SH-SY5Y (cell line): ENCODE measurements around the gene SLC16A9.

ENCODE experiments used
- GATA2 ChIP-seq: IDR thresholded peaks from 2 replicates; pipeline ENCODE4 v1.6.1; 2011; ENCODE audit warnings: mild to moderate bottlenecking, low read depth, low read length
- GATA3 ChIP-seq: IDR thresholded peaks from 2 replicates; pipeline ENCODE4 v1.6.1; 2011; ENCODE audit warnings: low read depth, mild to moderate bottlenecking, low read length, moderate library complexity

Gene SLC16A9

DNA sequence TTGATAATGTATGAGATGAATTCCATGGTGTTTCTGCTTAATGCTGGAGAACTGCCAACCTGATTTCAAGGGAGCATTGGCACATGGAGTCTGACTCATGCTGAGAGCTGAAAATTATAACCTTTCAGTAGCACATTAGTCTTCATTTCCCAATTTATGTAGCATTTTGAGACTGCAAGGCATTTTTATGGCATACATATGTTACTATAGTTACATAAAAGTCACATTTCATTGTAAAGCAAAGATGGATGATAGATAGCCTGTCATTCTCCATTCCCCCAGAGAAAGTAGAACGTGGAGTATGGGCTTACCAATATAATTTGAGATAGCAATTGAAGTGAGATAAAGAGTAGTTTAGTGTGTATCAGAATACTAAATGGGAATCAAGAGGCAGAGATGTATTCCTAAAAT lies 103.1 kb downstream of the SLC16A9 start:
- TF ChIP-seq GATA2 (peak; percentile 56), GATA3 (peak; percentile 87)

GRCh38 chr10:59601985-59602384 lies 107.7 kb downstream of the SLC16A9 start:
- TF ChIP-seq GATA2: no peak
- TF ChIP-seq GATA3: no peak
